NOMO-1 treated with dmso at 0.1 percent for 144 hours (cell line): ENCODE results near the gene HOXD11.

ENCODE experiments used
- DNase-seq: peaks from one replicate; lab custom pipeline; 2025; ENCODE audit not compliant: unreplicated experiment; lab: John Stamatoyannopoulos, UW

The HOXD11 gene

GRCh38 chr2:176120364-176121189, 13.5 kb downstream of the HOXD11 start:
- no peak for DNase-seq

- DNase-seq, result no peak
Observed at GRCh38 chr2:176121190-176122051, 14.3 kb downstream of the HOXD11 start.

- DNase-seq, result no peak
Observed at GRCh38 chr2:176122052-176122682, 15.1 kb downstream of the HOXD11 start.

GRCh38 chr2:176122683-176123410, 15.8 kb downstream of the HOXD11 start, which contains the start of gene HOXD9:
TSS of gene HOXD9 (plus strand) at chr2:176122719. CDS start at chr2:176122769, 50 bp downstream.
- DNase-seq, result no peak

- no peak for DNase-seq
Observed at GRCh38 chr2:176123411-176124109, 16.5 kb downstream of the HOXD11 start.

DNA sequence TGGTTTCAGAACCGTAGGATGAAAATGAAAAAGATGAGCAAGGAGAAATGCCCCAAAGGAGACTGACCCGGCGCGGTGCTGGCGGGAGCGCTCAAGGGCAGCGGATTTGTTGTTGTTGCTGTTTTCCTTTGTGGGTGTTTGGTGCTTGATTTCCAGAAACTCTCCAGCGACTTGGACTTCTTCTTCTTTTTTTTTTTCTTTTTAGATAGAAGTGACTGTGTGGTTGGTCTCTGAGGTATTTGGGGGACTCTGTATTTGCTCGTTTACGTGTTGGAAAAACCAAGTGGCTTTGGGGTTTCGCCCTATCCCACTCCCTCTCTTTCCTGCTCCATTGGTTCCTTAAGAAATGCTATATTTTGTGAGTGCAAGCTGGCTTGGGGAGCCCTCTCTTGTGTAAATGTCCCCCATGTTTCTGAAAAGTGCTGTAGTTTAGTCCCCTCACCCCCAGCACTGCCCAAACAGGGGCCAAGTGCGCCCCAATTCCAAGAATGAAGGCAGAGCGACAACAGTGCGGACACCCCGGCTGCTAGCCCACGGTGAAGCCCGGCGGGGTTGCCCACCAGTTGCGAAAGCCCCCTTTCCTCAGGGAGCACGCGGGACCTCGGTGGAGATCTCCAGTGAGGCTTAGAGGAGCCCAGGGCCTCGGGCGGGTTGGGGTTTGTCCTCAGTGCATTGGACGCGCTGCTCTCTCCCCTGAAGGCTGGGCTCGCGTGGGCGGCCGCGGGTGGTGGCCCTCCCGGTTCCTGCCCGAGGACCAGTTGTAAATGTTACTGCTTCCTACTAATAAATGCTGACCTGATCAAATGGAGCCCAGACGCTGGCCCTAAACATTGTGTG, 17.2 kb downstream of the HOXD11 start:
- DNase-seq, result no peak

- DNase-seq, result no peak
Observed at GRCh38 chr2:176124947-176125771, 18.1 kb downstream of the HOXD11 start.

DNA sequence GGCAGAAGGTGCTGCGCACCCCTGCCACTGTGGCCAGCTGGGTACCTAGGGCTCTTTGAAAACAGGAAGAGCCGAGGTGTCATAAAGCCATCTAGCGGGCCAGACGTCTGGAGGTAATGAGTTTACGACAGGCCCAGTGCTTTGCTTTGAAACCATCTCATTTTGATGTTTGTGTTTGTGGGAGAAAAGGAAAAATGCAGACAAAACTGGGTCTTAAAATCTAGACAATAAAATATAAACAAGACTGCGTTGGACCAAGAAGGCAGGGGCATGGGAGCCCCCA, 18.6 kb downstream of the HOXD11 start:
- DNase-seq, result no peak

GRCh38 chr2:176126929-176127773, 20.1 kb downstream of the HOXD11 start:
- DNase-seq, result no peak

GRCh38 chr2:176127774-176128072, 20.6 kb downstream of the HOXD11 start:
- no peak for DNase-seq

DNA sequence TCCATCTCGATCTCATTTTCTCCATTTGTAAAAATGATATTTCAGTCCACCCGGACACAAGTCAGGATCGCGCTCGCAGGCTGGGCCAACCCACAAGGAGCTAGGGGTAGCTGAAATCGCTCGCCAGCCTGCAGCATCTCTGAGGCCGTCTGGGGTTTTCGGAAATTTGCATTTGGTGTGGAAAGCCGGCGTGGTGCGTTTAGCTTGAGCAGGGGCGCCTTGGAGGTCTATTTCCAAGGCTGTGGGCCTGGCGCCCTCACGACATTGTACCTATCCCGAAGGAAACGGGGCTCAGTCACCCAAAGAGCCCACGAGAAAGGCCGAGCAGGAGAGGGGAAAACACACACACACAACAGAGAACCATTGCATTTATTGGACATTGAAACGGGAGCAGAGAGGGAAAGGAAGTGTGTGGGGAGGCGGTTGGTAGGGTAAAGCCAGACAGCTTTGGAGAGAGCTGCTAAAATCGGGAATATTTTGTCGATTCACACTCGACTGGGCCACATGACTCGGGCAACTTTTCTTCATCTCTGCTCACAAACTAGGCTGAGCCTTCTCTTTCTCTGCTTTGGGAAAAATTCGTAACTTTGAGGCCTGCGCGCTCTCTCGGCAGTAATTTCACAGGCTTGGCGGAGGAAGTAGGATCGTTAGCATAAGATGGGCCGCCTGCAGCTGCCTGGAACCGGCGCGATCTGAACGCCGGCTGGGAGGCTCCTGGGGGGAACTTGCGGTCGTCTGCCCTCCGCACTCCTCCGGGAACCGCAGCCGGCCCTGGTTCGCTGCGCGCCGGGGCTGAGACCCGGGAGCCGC, 21.3 kb downstream of the HOXD11 start:
- DNase-seq, result no peak

GRCh38 chr2:176128982-176129796, 22.1 kb downstream of the HOXD11 start, which contains the start of gene HOXD8:
TSS of gene HOXD8 (plus strand) at chr2:176129705. CDS start at chr2:176130367, 662 bp downstream.
- DNase-seq, result no peak

GRCh38 chr2:176129813-176130146, 22.7 kb downstream of the HOXD11 start:
- DNase-seq, result no peak

DNA sequence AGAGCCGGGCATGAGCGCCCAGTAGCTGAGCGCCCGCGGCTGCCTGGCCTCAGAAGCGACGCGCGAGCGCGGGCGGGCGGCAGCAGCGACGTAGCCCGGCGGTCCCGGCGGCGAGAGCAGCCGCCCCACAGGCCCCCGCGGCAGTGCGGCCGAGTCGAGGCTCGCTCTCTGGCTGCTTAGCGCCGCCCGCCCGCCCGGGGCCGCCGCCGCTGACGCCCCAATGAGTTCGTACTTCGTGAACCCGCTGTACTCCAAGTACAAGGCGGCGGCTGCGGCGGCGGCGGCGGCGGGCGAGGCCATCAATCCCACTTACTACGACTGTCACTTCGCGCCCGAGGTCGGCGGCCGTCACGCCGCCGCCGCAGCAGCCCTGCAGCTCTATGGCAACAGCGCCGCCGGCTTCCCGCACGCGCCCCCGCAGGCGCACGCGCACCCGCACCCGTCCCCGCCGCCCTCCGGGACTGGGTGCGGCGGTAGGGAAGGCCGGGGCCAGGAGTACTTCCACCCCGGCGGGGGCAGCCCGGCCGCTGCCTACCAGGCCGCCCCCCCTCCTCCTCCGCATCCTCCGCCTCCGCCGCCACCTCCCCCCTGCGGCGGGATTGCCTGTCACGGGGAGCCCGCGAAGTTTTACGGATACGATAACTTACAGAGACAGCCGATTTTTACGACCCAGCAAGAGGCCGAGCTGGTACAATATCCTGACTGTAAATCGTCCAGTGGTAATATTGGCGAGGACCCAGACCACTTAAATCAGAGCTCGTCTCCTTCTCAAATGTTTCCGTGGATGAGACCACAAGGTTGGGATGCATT, 23.3 kb downstream of the HOXD11 start:
- no peak for DNase-seq
